Renal cortical epithelial cell (primary cell): ENCODE data around the gene ALLC. TPM values are rescaled to one million over a fixed set of nuclear protein-coding genes. Genes with fewer than 3 reads are reported as not detected.

Experiments
- DNase-seq: peaks from one replicate; pipeline ENCODE4 v3.0.0-alpha.2; 2011; ENCODE audit warnings: low read depth
- total RNA-seq: library from RNA; depleted of rRNA; stranded (reverse); fragments of >200 nt; gene quantifications from 2 replicates; pipeline ENCODE4 v1.2.3, GENCODE V29; 2014

The ALLC gene
- total RNA-seq, 1 donor from 2014 or later = not detected

DNA sequence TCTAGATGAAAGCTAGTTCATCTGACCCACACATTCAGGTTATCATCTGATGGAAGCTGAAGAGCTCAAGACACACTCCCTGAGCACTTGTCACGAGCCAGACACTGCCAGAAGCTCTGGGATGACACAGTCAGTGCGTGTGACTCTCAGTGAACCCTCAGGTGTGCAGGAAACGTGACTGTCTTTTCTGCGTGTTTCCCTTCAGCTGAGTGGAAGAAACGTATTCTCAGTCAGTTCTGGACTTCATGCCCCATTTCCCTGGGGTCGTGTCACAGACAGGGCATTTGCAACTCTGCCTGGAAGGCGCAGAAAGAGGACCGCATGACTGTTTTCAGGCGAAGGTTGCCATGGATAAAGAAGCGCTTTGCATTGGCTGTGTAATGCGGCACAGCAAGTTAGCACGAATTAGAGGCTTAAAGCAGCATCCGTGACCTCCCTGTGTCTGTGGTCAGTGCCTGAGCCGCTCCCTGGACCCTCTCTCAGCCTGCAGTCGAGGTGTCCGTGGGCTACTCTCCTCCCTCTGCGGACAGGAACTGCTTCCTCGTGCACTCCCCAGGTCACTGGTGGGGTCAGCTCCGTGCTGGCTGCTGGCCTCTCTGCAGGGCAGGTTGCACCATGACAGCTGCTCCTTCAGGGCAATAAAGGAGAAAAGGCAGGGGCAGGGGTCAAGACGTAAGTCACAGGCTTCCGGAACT lies 3.3 kb upstream of the ALLC start:
- DNase-seq = no peak

DNA sequence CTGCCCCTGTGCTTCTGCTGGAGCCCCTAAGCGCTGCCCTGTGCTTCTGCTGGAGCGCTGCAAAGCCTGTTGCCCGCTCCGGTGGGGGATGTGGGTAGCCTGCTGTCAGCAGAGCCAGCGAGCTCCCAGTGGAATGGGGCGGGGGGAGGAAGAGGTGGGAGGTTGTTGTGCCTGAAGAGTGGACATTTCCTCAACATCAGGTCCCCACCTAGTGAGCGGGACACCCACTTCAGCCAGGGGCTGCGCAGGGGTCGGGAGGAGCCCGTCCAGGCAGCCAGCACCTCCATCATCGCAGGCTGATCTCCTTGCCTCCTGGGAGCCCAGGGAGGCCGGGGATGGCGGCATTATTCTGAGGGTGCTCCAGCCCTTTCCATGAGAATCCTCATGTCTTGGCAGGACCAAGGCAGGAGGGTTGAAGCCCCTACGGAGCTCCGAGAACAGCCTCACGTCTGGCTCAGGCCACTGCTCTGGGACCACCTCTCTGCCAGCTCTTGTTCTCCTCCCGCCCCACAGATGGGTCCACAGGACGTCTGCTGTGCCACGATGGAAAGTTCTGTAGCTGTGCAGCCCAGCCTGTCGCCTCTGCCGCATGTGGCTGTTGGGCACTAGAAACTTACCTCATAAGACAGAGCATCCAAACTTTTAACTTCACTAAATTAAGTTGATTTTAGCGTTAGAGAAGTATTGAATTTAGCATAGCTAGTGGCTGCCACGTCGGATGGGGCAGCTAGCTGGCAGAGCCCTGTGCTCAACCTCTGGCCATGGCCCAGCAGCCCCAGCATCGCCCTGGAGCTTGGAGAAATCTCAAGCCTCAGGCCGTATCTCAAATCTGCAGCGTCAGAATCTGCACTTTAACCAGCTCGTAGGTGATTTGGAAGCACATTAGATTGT lies 1.9 kb upstream of the ALLC start:
- no peak for DNase-seq

DNA sequence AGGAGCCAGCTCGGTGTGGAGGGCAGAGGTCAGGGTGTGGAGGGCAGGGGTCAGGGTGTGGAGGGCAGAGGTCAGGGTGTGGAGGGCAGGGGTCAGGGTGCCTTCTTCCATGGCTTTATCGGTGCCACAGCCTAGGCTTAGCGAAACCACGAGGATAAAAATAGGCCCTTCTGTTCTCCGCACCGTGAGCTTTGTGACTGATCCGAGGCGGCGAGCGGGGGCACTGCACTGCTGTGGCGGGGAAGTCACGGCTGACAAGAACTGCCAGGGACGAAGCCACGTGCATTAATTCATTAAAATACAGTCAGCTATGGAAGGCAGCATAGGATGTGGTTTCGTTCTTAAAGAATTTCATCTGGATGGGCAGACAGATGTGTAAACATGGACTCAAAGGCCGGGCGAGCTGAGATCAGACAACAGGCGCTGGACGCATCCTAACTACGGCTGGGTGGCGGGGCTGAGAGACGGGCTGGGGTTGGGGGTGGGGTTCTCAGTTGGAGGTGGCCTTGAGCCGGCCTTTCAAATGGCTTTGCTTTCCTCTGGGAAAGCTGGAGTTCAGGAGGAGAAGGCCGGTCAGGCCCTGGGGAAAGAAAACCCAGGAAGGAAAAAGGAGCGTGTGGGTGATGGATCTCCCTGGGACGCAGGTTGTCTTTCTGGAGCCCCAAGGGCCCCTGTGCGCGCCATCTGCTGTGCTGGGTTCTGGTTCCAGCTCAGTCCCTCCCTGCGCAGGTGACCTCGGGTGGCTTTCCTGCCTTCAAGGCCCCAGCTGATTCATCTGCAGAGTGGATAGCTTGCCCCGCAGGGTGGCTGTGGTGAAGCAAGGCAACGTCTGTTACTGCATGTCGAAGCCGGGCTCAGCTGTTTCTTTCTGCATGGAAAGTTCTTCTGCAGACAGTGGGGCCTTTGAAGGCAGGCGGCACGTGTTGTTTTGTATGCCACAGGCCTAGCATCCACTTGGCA lies 958 bp upstream of the ALLC start:
- no peak for DNase-seq

DNA sequence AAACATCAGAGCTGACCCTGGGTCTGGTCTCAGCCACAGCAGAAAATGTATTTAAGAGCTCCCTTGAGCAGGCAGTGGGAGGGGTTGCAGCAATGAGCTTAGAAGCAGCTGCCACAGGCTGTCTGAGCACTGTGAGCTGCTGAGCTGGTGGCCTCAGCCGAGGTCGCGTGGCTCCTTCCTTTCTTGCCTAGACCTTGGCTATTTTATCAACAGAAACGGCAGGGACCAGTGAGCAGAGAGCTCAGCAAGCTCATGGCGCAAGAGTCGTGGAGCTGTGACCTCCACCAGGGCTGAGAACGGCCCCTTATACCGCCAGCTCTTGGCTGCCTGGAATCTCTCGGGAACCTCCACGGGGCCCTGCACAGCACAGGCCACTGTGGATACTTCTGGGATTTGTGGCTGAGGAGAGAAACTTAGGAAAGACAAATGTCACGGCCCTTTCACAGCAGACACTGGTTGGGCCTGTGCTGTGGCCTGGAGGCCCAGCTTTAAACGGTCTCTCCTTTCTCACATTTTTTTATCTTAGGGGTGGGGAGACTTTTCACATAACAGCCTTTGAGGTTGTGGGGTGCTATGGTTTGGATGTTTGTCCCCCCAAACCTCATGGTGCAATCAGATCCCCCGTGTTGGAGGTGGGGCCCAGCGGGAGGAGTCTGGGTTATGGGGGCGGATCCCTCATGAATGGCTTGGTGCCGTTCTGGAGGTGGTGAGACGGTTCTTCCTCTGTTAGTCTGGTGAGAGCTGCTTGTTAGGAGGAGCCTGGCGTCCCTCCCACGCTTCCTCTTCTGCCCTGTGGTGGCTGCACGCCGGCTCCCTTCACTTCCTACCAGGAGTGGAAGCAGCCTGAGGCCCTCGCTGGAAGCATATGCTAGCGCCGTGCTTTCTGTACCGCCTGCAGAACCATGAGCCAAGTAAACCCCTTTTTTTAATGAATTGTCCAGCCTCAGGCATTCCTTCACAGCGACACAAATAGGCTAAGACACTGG lies 1.7 kb downstream of the ALLC start:
- DNase-seq = no peak

GRCh38 chr2:3660640-3661039 lies 2.6 kb downstream of the ALLC start:
- DNase-seq = peak; percentile 6

- no peak for DNase-seq
These were observed 3.2 kb downstream of the ALLC start for GRCh38 chr2:3661149-3661660.

DNA sequence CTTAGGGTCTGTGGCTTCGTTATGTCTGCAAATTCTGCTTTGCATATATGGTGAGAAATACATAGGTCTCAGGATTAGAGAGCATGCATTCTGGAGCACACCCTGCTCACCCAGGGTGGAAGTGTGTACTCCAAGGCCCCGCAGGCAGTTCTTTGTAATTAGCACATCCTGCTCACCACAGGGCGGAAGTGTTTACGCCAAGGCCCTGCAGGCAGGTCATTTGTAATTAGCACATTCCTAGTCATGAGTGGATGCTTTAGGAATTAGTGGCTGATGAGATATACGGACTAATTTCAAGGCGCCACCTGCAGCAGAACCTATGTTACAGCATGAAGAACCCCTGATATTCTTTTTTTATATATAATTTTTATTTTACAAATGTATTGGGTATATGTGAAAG lies 4.2 kb downstream of the ALLC start:
- no peak for DNase-seq

- no peak for DNase-seq
These were observed 6.1 kb downstream of the ALLC start for GRCh38 chr2:3664118-3664517.

GRCh38 chr2:3664925-3665324 lies 6.9 kb downstream of the ALLC start:
- no peak for DNase-seq

GRCh38 chr2:3665886-3666612 lies 8.0 kb downstream of the ALLC start:
- DNase-seq = no peak

GRCh38 chr2:3666613-3666975 lies 8.6 kb downstream of the ALLC start:
- DNase-seq = no peak

DNA sequence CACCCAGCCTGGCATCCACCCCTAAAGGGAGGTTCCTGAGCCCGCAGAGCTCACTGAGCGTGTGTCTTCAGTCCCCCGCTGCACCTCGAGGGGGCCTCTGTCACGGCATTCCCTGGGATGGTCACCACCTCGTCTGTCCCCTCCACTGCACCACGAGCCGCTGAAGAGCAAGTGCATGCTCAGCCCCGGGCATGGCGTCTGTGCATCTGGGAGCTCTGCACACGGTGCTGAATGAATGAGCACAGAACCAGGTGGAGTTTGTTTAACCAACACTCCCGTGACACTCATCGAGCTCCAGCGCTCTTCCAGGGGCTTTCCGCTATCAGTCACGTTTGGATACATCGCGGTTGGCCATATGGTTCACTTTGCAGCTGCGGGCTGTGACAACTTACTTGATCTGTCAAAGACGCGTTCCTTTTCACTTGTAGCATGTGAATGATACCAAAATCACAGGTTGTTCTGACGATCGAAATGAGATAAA lies 9.2 kb downstream of the ALLC start:
- DNase-seq = no peak

DNA sequence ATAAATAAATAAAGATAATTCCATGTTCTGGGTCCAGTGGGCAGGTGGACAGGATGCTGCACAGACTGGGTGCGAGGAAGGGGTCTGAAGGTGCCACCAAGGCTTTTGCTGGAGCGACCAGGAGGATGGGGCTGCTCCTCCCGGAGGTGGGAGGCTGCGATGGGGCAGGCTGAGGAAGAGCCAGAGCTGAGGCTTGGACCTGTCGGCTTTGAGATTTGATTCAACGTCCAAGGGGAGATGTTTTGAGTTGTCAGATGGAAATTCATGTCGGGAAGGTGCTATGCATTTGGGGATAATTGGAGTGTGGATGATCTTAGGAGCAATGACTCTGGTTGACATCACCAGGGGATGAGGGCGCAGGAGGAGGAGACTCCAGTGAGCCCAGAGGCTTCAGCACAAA lies 11.7 kb downstream of the ALLC start:
- no peak for DNase-seq

DNA sequence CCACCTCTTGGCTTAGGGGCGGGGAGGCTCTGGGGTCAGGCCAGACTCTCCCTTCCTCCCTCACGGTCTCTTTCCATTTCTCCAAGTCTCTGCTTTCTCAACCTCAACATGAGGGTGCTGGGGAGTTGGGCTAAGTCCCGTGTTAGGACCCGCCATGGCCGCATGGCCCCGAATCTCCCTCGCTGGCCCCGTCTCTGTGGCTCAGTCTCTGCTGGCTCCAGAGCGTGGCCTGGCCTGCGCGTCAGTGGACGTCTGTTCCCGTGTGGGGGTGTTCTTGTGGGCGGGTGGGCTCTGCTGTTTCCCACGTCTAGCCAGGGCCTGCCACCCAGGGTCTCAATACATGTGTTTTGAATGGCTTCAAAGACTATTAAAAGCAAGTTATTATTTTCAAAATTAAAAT lies 12.4 kb downstream of the ALLC start:
- DNase-seq = no peak

DNA sequence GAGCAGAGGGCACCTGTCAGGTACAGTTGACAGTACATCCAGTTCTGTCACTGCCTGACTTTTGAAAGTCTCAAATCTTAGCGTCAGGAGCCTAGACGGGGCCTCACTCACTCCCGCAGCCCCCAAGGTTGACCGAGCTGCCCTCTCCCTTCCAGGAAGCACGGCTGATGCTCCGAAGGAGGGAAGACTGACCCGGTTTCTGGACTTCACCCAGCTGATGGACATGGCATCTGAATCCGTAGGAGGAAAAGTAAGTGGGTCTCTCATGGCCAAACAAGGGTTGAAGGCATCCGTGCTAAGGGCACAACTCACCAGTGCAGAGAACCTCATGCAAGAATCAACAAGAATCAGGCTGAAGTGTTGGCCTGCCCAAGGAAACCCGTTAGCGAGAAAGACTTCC lies 12.9 kb downstream of the ALLC start:
- DNase-seq = no peak

DNA sequence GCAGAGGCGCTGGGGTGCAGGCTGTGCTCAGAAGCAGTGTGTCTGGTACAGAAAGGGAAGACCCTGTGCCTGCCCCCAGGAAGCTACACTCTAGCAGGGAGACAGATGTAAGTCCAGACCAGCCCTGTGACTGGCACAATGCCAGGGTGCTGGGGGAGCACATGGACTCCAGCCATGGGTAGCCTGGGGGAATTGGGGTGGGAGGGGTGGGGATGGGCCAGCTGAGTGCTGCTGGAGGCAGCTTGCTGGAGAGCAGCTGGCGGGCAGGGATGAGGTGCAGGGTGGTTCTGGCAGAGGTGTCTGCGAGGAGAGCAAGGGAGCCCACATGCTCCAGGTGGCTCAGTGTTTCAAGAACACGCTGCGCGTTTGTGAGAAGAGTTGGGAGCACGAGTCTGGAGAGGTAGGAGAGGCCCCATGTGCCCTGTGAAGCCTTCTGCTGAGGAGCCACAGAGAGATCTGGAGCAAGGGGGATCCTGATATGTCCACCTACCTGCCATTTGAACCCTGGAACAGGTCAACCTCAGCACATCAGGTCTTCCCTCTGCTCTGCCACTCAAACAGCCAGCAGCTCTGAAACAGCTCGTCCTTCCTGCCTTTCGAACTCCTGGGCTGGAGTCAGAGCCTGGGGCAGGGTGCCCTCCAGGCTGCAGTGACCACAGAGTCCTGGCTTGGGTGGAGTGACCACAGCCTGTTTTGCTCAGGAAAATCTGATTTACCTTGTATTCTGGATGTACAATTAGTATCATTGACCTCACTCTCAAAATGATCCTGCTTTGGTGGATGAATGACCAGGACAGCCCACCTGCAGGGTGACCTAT lies 15.1 kb downstream of the ALLC start:
- no peak for DNase-seq

GRCh38 chr2:3674066-3674845 lies 16.3 kb downstream of the ALLC start:
- DNase-seq = no peak

DNA sequence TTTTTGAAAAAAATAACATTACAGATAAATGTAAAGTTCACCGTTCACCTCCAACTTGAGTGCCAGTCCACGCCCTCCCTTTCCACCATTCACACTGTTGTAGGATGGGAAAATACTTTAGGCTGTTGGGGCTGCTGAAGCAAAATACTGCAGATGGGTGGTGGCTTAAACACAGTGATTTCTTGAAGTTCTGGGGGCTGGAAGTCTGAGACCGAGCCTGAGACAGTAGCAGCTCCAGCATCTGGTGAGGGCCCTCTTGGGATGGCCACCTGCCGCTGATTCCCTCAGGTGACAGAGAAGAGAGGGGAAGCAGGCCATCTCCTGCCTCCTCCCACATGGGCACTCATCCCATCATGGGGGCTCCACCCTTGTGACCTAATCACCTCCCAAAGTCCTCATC lies 17.7 kb downstream of the ALLC start:
- no peak for DNase-seq
